Gastroesophageal sphincter (tissue), 4 donors: ENCODE results near the gene C1RL. TPM values are rescaled to one million over a fixed set of nuclear protein-coding genes. Genes with fewer than 3 reads are reported as not detected.

ENCODE experiments used
- ATAC-seq: fragments of 150-250 bp; one replicate; pipeline ENCODE4 v1.9.1; 2016; ENCODE audit warnings: mild to moderate bottlenecking, moderate library complexity
- H3K27ac ChIP-seq, 4 donors: fragments of 200-600 bp; sonication (generic) in 3 of 4; 1 replicate in 3 of 4; 2 replicates in 1 of 4; pipeline ENCODE4 v1.5.1; 2016 to 2019
- H3K27me3 ChIP-seq: fragments of 200-600 bp; sonication (generic); one replicate; pipeline ENCODE4 v1.5.1; 2019
- H3K36me3 ChIP-seq, 2 donors: fragments of 200-600 bp; sonication (generic); one replicate each; pipeline ENCODE4 v1.5.1; 2019; ENCODE audit warnings: control low read depth in 1 of 2
- H3K4me1 ChIP-seq, 3 donors: fragments of 200-600 bp; sonication (generic); 1 replicate in 2 of 3; 2 replicates in 1 of 3; pipeline ENCODE4 v1.5.1; 2016 to 2019; ENCODE audit warnings: control low read depth in 2 of 3
- H3K4me3 ChIP-seq, 2 donors: fragments of 200-600 bp; sonication (generic); one replicate each; pipeline ENCODE4 v1.5.1; 2019; ENCODE audit warnings: mild to moderate bottlenecking in 1 of 2, moderate library complexity in 1 of 2
- H3K9me3 ChIP-seq, 3 donors: fragments of 200-600 bp; sonication (generic); one replicate each; pipeline ENCODE4 v1.5.1; 2017 to 2019; ENCODE audit warnings: control low read depth in 2 of 3
- EP300 ChIP-seq: sonication (generic); formaldehyde crosslinking; IDR thresholded peaks from one replicate; pipeline ENCODE4 v1.6.1; 2017; ENCODE audit warnings: antibody characterized with exemption, mild to moderate bottlenecking
- POLR2A ChIP-seq, 2 donors: fragments of 450-650 bp; IDR thresholded peaks; one replicate each; pipeline ENCODE4 v1.6.1; 2017; ENCODE audit warnings: antibody characterized with exemption in 2 of 2, mild to moderate bottlenecking in 2 of 2, moderate library complexity in 1 of 2
- POLR2AphosphoS5 ChIP-seq: sonication (generic); formaldehyde crosslinking; IDR thresholded peaks from one replicate; pipeline ENCODE4 v1.6.1; 2017; ENCODE audit warnings: antibody characterized with exemption
- WGBS, 2 donors: methylation state at CpG; one replicate each; pipeline ENCODE4 v1.1.5; 2018; ENCODE audit warnings: low coverage in 1 of 2; 5-methylcytosine and 5-hydroxymethylcytosine counted together
- total RNA-seq, 4 donors: library from RNA; depleted of rRNA; stranded (reverse); fragments of >200 nt; gene quantifications; one replicate each; pipeline ENCODE4 v1.1.0, GENCODE V29; 2016
- TF ChIP-seq, protein P1 (sequence below), 4 experiments: fragments of 200-600 bp in 2 of 4; fragments of 450-650 bp in 2 of 4; sonication (generic) in 1 of 4; IDR thresholded peaks; one replicate each; pipeline ENCODE4 v1.5.1; 2017 to 2019; ENCODE audit warnings: antibody characterized with exemption in 4 of 4, mild to moderate bottlenecking in 2 of 4, moderate library complexity in 2 of 4

The C1RL gene
- total RNA-seq, 4 donors from 2014 or later: 85.9 to 181 (median 103) TPM

DNA sequence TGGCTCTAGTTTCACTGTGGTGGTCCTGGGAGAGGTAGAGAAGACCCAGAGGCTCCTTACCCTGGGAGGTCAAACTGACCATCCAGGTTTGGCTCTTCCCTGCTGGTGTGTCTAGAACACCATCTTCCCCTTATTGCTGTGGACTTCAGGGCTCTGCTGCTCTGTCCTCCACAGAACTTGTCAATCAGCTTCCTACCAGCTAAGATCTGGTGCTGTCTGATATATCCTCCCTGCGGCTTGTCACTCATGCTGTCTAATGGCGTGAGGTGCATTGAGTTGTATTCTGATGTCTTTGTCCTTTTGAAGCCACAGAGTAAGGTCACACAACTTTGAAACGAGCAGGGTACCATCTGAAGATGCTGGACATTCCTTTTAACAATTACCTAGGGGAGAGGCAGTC, 7.2 kb upstream of the C1RL start:
- TF ChIP-seq EP300: no peak
- TF ChIP-seq, protein P1, sequence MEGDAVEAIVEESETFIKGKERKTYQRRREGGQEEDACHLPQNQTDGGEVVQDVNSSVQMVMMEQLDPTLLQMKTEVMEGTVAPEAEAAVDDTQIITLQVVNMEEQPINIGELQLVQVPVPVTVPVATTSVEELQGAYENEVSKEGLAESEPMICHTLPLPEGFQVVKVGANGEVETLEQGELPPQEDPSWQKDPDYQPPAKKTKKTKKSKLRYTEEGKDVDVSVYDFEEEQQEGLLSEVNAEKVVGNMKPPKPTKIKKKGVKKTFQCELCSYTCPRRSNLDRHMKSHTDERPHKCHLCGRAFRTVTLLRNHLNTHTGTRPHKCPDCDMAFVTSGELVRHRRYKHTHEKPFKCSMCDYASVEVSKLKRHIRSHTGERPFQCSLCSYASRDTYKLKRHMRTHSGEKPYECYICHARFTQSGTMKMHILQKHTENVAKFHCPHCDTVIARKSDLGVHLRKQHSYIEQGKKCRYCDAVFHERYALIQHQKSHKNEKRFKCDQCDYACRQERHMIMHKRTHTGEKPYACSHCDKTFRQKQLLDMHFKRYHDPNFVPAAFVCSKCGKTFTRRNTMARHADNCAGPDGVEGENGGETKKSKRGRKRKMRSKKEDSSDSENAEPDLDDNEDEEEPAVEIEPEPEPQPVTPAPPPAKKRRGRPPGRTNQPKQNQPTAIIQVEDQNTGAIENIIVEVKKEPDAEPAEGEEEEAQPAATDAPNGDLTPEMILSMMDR (IDR thresholded peaks at IDR 0.05): no peak
- H3K36me3 ChIP-seq: peaks cover 0 to 39% of the 10 kb centered on the region in 2 donors
- no peak overlapping the region for H3K27ac ChIP-seq
- no peaks in the 10 kb centered on the region for H3K9me3 ChIP-seq
- 76% methylated on average over 3 of the region's 3 CpGs; no CpG with 5 or more reads in 1 of the 2 donors for WGBS, 2 donors
- no peak for ATAC-seq
- peaks cover 0 to 24% (median 7%) of the 10 kb centered on the region in 3 donors for H3K4me1 ChIP-seq
- no peak overlapping the region for H3K4me3 ChIP-seq
- no peaks in the 10 kb centered on the region for H3K27me3 ChIP-seq

DNA sequence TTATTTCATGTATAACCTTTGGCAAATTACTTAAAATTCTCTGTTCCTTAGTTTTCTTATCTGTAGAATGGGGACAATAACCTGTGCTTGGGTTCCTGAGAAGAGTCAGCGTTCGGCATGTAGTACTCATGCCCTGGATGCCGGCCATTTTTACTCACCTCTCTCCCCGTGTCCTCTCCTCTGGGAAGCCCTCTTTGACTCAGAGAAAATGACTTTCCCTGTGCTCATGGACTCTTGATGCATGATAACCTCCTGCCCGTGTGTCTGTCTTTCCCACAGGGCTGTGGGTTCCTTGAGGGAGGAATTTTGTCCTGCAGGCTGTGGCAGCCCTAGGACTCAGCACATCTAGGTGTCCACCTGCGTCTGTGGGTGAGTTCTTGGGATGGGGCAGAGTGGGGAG, 5.8 kb upstream of the C1RL start:
- peaks cover 0 to 39% of the 10 kb centered on the region in 2 donors for H3K36me3 ChIP-seq
- TF ChIP-seq, protein P1 (IDR thresholded peaks at IDR 0.05): no peak
- TF ChIP-seq POLR2A (IDR thresholded peaks at IDR 0.05) (no peak), EP300 (no peak), POLR2AphosphoS5 (no peak)
- 82 to 86% methylated on average over 5 of the region's 6 CpGs for WGBS, 2 donors
- ATAC-seq: no peak
- H3K9me3 ChIP-seq: no peaks in the 10 kb centered on the region
- no peak overlapping the region for H3K4me3 ChIP-seq
- peaks cover 0 to 28% (median 7%) of the 10 kb centered on the region in 3 donors for H3K4me1 ChIP-seq
- H3K27me3 ChIP-seq: no peaks in the 10 kb centered on the region
- no peak overlapping the region for H3K27ac ChIP-seq

DNA sequence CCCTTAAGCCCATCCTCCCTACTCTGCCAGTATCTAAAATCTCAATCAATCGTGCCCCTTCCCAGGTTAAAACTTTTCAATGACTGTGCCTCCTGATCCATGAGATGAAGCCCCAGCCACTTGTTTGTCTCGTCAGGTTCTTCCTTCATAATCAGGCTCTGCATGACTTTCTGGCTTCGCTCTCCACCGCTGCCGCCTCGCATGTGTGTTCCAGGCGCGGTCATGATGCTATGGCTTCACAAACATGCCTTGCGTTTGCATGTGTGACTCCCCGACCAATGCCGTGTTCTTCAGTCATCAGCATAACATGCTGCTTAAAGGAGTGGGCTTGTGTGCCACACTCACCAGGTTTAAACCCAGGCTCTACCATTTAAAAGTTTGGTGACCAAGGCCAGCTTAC, 5.0 kb upstream of the C1RL start:
- TF ChIP-seq POLR2A (IDR thresholded peaks at IDR 0.05) (no peak), EP300 (no peak), POLR2AphosphoS5 (no peak)
- TF ChIP-seq, protein P1 (IDR thresholded peaks at IDR 0.05): no peak
- peaks cover 0 to 36% (median 12%) of the 10 kb centered on the region in 3 donors for H3K4me1 ChIP-seq
- no peak for ATAC-seq
- H3K4me3 ChIP-seq: no peak overlapping the region
- no peaks in the 10 kb centered on the region for H3K9me3 ChIP-seq
- H3K27me3 ChIP-seq: no peaks in the 10 kb centered on the region
- 80 to 93% methylated on average over 5 to 6 of the region's 11 CpGs for WGBS, 2 donors
- H3K36me3 ChIP-seq: peaks cover 0 to 39% of the 10 kb centered on the region in 2 donors
- no peak overlapping the region for H3K27ac ChIP-seq

DNA sequence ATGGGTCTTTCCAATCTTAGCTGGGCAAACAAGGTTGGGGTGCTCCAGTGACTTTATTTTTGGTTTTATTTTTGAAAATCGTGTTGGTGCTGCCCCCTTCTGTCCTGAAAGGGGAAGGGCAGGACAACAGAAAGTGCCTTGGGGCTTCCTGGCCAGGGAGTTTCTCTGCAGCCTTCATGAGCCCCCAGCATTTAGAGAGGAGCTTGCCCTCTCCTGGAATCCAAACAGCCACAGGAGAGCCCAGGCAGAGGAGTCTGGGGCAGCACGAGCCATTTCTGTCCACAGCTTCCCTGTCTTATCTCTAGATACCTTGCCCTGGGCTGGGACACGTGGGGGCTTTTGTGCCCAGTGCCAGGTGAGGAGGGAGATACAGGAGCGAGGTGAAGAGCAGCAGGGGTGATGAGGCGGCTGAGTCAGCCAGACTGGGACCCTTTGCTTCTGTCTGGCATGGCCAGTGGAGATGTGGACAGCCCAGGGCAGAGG, 4.4 kb upstream of the C1RL start:
- TF ChIP-seq, protein P1 (IDR thresholded peaks at IDR 0.05): peak in 3 of 4 experiments; percentile 82 to 94 (median 83)
- TF ChIP-seq POLR2A (IDR thresholded peaks at IDR 0.05): no peak
- no peak for TF ChIP-seq POLR2AphosphoS5
- TF ChIP-seq EP300: no peak
- H3K27ac ChIP-seq: peak overlapping the region in 1 of 4 donors; percentile 3
- WGBS, 2 donors: 0 to 22% methylated on average over 1 to 3 of the region's 5 CpGs
- ATAC-seq: no peak
- peaks cover 0 to 39% of the 10 kb centered on the region in 2 donors for H3K36me3 ChIP-seq
- H3K27me3 ChIP-seq: no peaks in the 10 kb centered on the region
- H3K9me3 ChIP-seq: no peaks in the 10 kb centered on the region
- H3K4me1 ChIP-seq: peaks cover 0 to 36% (median 12%) of the 10 kb centered on the region in 3 donors
- H3K4me3 ChIP-seq: no peak overlapping the region

DNA sequence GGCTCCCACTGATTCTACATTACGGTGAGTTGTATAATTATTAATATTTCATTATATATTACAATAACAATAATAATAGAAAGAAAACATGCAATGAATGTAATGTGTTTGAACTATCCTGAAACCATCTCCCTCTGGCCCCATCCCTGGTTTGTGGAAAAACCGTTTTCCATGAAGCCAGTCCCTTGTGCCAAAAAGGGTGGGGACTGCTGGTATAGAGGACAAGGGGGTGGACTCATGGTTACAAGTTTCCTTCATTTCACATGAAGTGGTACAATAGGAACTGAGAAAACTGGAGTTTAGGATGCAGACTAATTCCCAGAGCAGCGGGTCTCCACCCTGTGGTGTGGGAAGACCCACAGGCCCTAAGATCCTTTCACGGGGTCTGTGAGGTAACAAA, 3.0 kb upstream of the C1RL start:
- TF ChIP-seq EP300 (no peak), POLR2AphosphoS5 (no peak), POLR2A (IDR thresholded peaks at IDR 0.05) (no peak)
- TF ChIP-seq, protein P1 (IDR thresholded peaks at IDR 0.05): no peak
- Histone ChIP-seq H3K36me3 (peaks cover 0 to 25% of the 10 kb centered on the region in 2 donors), H3K9me3 (no peaks in the 10 kb centered on the region), H3K27me3 (no peaks in the 10 kb centered on the region), H3K4me1 (peaks cover 0 to 46% (median 12%) of the 10 kb centered on the region in 3 donors), H3K4me3 (no peak overlapping the region), H3K27ac (peak overlapping the region in 2 of 4 donors; percentile 3 to 28)
- 69 to 72% methylated on average over 4 of the region's 4 CpGs for WGBS, 2 donors
- ATAC-seq: no peak
